Myometrial cell (primary cell): Measurements from ENCODE around the gene FBXL4. TPM values are rescaled to one million over a fixed set of nuclear protein-coding genes. Genes with fewer than 3 reads are reported as not detected.

Source experiments
- total RNA-seq: library from RNA; depleted of rRNA; stranded (reverse); fragments of >200 nt; gene quantifications from 2 replicates; pipeline ENCODE4 v1.2.3, GENCODE V29; 2015

The FBXL4 gene
- total RNA-seq: 8.7 and 10.1 TPM in 2 replicates

GRCh38 chr6:98947411-98948292, at the start of gene FBXL4:
FBXL4 (minus strand) TSS chr6:98947946; CDS start chr6:98926988, 20,958 bp downstream.

GRCh38 chr6:98834060-98835031, 113.4 kb downstream of the FBXL4 start, which contains the start of gene POU3F2:
POU3F2 (plus strand) TSS chr6:98834574; CDS start chr6:98834874, 300 bp downstream.

Other genes with a start within 250 kb of the FBXL4 start
- not detected in 2 replicates for gene POU3F2, start 113.4 kb downstream of the FBXL4 start, total RNA-seq